Gastrocnemius medialis (tissue), 4 donors: ENCODE results near the gene OBSCN.

Source experiments
- POLR2A ChIP-seq, 2 donors: fragments of 450-650 bp; IDR thresholded peaks; one replicate each; pipeline ENCODE4 v1.6.1; 2017; ENCODE audit warnings: antibody characterized with exemption in 2 of 2, mild to moderate bottlenecking in 2 of 2, moderate library complexity in 2 of 2
- TF ChIP-seq, protein P1 (sequence below), 5 experiments: fragments of 450-650 bp in 3 of 5; fragments of 200-600 bp in 2 of 5; sonication (generic) in 2 of 5; IDR thresholded peaks in 4 of 5; conservative IDR thresholded peaks in 1 of 5; 1 replicate in 4 of 5; 2 replicates in 1 of 5; pipeline ENCODE4 v1.5.1; 2016 to 2019; ENCODE audit warnings: antibody characterized with exemption in 5 of 5, mild to moderate bottlenecking in 3 of 5, moderate library complexity in 3 of 5

GRCh38 chr1:228267962-228268880, 60.4 kb downstream of the OBSCN start:
- TF ChIP-seq, protein P1, sequence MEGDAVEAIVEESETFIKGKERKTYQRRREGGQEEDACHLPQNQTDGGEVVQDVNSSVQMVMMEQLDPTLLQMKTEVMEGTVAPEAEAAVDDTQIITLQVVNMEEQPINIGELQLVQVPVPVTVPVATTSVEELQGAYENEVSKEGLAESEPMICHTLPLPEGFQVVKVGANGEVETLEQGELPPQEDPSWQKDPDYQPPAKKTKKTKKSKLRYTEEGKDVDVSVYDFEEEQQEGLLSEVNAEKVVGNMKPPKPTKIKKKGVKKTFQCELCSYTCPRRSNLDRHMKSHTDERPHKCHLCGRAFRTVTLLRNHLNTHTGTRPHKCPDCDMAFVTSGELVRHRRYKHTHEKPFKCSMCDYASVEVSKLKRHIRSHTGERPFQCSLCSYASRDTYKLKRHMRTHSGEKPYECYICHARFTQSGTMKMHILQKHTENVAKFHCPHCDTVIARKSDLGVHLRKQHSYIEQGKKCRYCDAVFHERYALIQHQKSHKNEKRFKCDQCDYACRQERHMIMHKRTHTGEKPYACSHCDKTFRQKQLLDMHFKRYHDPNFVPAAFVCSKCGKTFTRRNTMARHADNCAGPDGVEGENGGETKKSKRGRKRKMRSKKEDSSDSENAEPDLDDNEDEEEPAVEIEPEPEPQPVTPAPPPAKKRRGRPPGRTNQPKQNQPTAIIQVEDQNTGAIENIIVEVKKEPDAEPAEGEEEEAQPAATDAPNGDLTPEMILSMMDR (IDR thresholded peaks at IDR 0.05 in 4 of 5, conservative IDR thresholded peaks at IDR 0.05 in 1 of 5) = no peak
- TF ChIP-seq POLR2A (IDR thresholded peaks at IDR 0.05) = no peak
